K562 (cell line): Measurements from ENCODE around the gene KDM2A. TPM values are rescaled to one million over a fixed set of nuclear protein-coding genes. Genes with fewer than 3 reads are reported as not detected.

Experiments
- BCL6 ChIP-seq: fragments of 250-450 bp; sonication (Bioruptor Pico); IDR thresholded peaks from 2 replicates; pipeline ENCODE4 v1.4.0; 2020
- CTCFL ChIP-seq: IDR thresholded peaks from 2 replicates; pipeline ENCODE4 v1.6.1; 2011; ENCODE audit warnings: borderline replicate concordance, low read depth, mild to moderate bottlenecking, moderate library complexity, low read length; ENCODE audit not compliant: insufficient read depth, poor library complexity, severe bottlenecking
- ELF2 ChIP-seq: fragments of 250-450 bp; sonication (Bioruptor Pico); IDR thresholded peaks from 2 replicates; pipeline ENCODE4 v1.5.0; 2021; ENCODE audit warnings: mild to moderate bottlenecking
- ESRRA ChIP-seq: fragments of 450-650 bp; IDR thresholded peaks from 2 replicates; pipeline ENCODE4 v1.6.1; 2014; ENCODE audit warnings: low read depth, mild to moderate bottlenecking, moderate library complexity, borderline replicate concordance
- FOS ChIP-seq: IDR thresholded peaks from 3 replicates; pipeline ENCODE4 v1.6.1; 2011; ENCODE audit not compliant: insufficient read length; ENCODE audit errors: extremely low read depth
- HDAC6 ChIP-seq: IDR thresholded peaks from 2 replicates; pipeline ENCODE4 v1.6.1; 2012; ENCODE audit warnings: low read depth, mild to moderate bottlenecking, control low read depth, inconsistent platforms, low read length, moderate library complexity
- HDGF ChIP-seq: fragments of 450-650 bp; IDR thresholded peaks from 2 replicates; pipeline ENCODE4 v1.6.1; 2016
- HNRNPLL ChIP-seq: fragments of 200-400 bp; formaldehyde crosslinking; IDR thresholded peaks from 2 replicates; pipeline ENCODE4 v1.6.1; 2017; ENCODE audit warnings: low read length, low read depth, mild to moderate bottlenecking; ENCODE audit not compliant: poor library complexity, severe bottlenecking
- KAT2B ChIP-seq: IDR thresholded peaks from one replicate; pipeline ENCODE4 v1.6.1; 2012; ENCODE audit warnings: low read depth, mild to moderate bottlenecking, control low read depth, inconsistent platforms, low read length, moderate library complexity
- KLF13 ChIP-seq: fragments of 450-650 bp; IDR thresholded peaks from 2 replicates; pipeline ENCODE4 v1.6.1; 2016; ENCODE audit warnings: missing genetic modification characterization, low read depth, mild to moderate bottlenecking, missing compliant biosample characterization, moderate library complexity, borderline replicate concordance
- NR2F6 ChIP-seq: fragments of 450-650 bp; formaldehyde crosslinking; IDR thresholded peaks from 2 replicates; pipeline ENCODE4 v1.4.0; 2020; ENCODE audit warnings: mild to moderate bottlenecking
- PHF20 ChIP-seq: fragments of 450-650 bp; IDR thresholded peaks from 2 replicates; pipeline ENCODE4 v1.6.1; 2018; ENCODE audit not compliant: partially characterized antibody
- PHTF2 ChIP-seq: fragments of 250-450 bp; sonication (Bioruptor Pico); IDR thresholded peaks from 2 replicates; pipeline ENCODE4 v1.5.0; 2021; ENCODE audit warnings: mild to moderate bottlenecking
- PRPF4 ChIP-seq: fragments of 200-400 bp; formaldehyde crosslinking; IDR thresholded peaks from one replicate; pipeline ENCODE4 v1.6.1; 2017; ENCODE audit warnings: low read length, low read depth, mild to moderate bottlenecking; ENCODE audit not compliant: insufficient read depth, poor library complexity, severe bottlenecking
- RBM22 ChIP-seq: fragments of 200-400 bp; formaldehyde crosslinking; IDR thresholded peaks from 2 replicates; pipeline ENCODE4 v1.6.1; 2018; ENCODE audit warnings: low read length, low read depth; ENCODE audit not compliant: poor library complexity, severe bottlenecking
- TCF15 ChIP-seq: fragments of 250-450 bp; sonication (Bioruptor Pico); IDR thresholded peaks from 2 replicates; pipeline ENCODE4 v1.8.0; 2022; ENCODE audit warnings: moderate library complexity, mild to moderate bottlenecking, inconsistent platforms
- ZKSCAN3 ChIP-seq: fragments of 250-450 bp; sonication (Bioruptor Pico); IDR thresholded peaks from 2 replicates; pipeline ENCODE4 v1.4.0; 2020
- ZNF217 ChIP-seq: sonication (generic); formaldehyde crosslinking; IDR thresholded peaks from 2 replicates; pipeline ENCODE4 v1.8.0; 2022; ENCODE audit warnings: mild to moderate bottlenecking, missing genetic modification reagents
- ZNF3 ChIP-seq: fragments of 250-450 bp; sonication (Bioruptor Pico); IDR thresholded peaks from 2 replicates; pipeline ENCODE4 v1.5.0; 2021; ENCODE audit warnings: mild to moderate bottlenecking, moderate library complexity
- ZNF57 ChIP-seq: fragments of 450-650 bp; formaldehyde crosslinking; IDR thresholded peaks from 2 replicates; pipeline ENCODE4 v1.4.0; 2020; ENCODE audit warnings: mild to moderate bottlenecking, moderate library complexity
- polyA plus RNA-seq, 8 experiments: library from polyadenylated mRNA; depleted of rRNA in 4 of 8; stranded (reverse) in 5 of 8; unstranded in 3 of 8; fragments of >200 nt; fragmentation: Nextera tagmentation in 2 of 8; fragmentation: Illumina TruSeq in 1 of 8; extraction: Ambion mirVana in 2 of 8; extraction: Trizol in 1 of 8; gene quantifications; 2 replicates each; pipeline versions ENCODE4 v1.2.1 to v1.2.3, GENCODE V29; 2011 to 2014; ENCODE audit warnings: inconsistent platforms in 1 of 8, missing spikeins in 1 of 8
- total RNA-seq, 7 experiments: library from RNA; depleted of rRNA in 6 of 7; stranded (reverse); fragments of >200 nt in 6 of 7; fragmentation: Illumina TruSeq in 2 of 7; extraction: Trizol in 2 of 7; gene quantifications; 2 replicates each; pipeline versions ENCODE4 v1.2.1 to v1.2.3, GENCODE V29; 2011 to 2021; ENCODE audit warnings: low replicate concordance in 1 of 7
- TF ChIP-seq, protein P1 (sequence below): fragments of 150-350 bp; conservative IDR thresholded peaks from 2 replicates; pipeline ENCODE4 v1.6.1; 2014; ENCODE audit warnings: low read length
- TF ChIP-seq, protein P2 (sequence below): sonication (generic); formaldehyde crosslinking; IDR thresholded peaks from 2 replicates; pipeline ENCODE4 v1.8.0; 2022; ENCODE audit warnings: mild to moderate bottlenecking, missing genetic modification reagents, borderline replicate concordance

The KDM2A gene
- total and polyA plus RNA-seq, 9 of the 15 experiments (the other 6 are each of a cell fraction or from before 2014, with no cell fraction given), result 5.0 to 39.3 (median 21.3) TPM

DNA sequence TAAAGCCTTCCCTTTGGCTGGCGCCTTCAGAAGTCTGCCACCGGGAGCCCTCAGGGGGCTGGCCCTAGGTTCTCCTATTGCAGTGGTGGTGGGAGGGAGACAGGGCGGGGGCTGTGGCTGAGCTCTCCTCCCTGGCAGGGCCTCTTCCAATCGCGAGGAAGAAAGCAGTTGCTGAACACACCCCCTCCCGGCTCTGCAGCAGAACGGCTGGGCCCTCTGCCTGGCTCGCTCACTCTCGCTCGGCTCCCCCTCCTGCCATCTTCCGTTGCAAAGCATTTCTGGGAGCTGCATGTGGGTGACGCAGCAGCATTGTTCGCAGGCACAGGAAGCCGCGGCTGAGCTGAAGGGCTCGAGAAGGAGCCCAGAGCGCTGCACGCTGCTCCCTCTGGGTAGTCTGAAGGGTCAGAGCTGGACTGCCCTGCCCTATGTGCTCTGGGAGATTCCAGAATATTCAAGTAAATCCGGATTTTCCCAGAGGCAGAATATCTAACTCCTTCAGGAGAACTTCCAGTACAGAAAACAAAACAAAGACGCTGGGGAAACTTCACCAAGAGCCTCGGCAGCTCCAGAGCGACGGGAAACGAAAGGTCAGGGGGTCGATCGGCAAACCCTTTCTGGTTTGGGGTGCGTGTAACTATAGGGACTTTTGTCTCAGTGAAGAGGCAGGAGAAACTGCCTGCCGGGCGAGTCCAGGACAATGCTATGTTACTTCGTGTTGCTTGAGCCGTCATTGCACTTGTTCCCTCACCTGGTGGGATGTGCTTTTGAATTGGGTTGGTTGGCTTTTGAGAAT, 120.9 kb downstream of the KDM2A start (continued):
- no peak for TF ChIP-seq FOS
- TF ChIP-seq RBM22, result peak; percentile 44
- TF ChIP-seq PRPF4, result no peak
- no peak for TF ChIP-seq ELF2 (CRISPR knock-in tag)
- TF ChIP-seq CTCFL, result no peak
- TF ChIP-seq BCL6 (CRISPR knock-in tag), result no peak
- peak; percentile 43; the same call in 1 of the 2 replicates for TF ChIP-seq ESRRA
- no peak for TF ChIP-seq ZNF57 (CRISPR knock-in tag)
- TF ChIP-seq, protein P1, sequence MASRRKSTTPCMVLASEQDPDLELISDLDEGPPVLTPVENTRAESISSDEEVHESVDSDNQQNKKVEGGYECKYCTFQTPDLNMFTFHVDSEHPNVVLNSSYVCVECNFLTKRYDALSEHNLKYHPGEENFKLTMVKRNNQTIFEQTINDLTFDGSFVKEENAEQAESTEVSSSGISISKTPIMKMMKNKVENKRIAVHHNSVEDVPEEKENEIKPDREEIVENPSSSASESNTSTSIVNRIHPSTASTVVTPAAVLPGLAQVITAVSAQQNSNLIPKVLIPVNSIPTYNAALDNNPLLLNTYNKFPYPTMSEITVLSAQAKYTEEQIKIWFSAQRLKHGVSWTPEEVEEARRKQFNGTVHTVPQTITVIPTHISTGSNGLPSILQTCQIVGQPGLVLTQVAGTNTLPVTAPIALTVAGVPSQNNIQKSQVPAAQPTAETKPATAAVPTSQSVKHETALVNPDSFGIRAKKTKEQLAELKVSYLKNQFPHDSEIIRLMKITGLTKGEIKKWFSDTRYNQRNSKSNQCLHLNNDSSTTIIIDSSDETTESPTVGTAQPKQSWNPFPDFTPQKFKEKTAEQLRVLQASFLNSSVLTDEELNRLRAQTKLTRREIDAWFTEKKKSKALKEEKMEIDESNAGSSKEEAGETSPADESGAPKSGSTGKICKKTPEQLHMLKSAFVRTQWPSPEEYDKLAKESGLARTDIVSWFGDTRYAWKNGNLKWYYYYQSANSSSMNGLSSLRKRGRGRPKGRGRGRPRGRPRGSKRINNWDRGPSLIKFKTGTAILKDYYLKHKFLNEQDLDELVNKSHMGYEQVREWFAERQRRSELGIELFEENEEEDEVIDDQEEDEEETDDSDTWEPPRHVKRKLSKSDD, result no peak
- TF ChIP-seq, protein P2, sequence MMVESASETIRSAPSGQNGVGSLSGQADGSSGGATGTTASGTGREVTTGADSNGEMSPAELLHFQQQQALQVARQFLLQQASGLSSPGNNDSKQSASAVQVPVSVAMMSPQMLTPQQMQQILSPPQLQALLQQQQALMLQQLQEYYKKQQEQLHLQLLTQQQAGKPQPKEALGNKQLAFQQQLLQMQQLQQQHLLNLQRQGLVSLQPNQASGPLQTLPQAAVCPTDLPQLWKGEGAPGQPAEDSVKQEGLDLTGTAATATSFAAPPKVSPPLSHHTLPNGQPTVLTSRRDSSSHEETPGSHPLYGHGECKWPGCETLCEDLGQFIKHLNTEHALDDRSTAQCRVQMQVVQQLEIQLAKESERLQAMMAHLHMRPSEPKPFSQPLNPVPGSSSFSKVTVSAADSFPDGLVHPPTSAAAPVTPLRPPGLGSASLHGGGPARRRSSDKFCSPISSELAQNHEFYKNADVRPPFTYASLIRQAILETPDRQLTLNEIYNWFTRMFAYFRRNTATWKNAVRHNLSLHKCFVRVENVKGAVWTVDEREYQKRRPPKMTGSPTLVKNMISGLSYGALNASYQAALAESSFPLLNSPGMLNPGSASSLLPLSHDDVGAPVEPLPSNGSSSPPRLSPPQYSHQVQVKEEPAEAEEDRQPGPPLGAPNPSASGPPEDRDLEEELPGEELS, result no peak
- TF ChIP-seq ZNF217 (CRISPR knock-in tag), result no peak
- TF ChIP-seq HNRNPLL, result no peak
- no peak for TF ChIP-seq ZNF3 (CRISPR knock-in tag)
- TF ChIP-seq HDAC6, result no peak
- TF ChIP-seq ZKSCAN3 (CRISPR knock-in tag), result no peak
- TF ChIP-seq TCF15 (CRISPR knock-in tag), result no peak
- no peak for TF ChIP-seq PHTF2 (CRISPR knock-in tag)
- TF ChIP-seq NR2F6 (CRISPR knock-in tag), result no peak
- no peak for TF ChIP-seq HDGF
- TF ChIP-seq PHF20, result no peak
- TF ChIP-seq KLF13 (tag), result no peak
- no peak for TF ChIP-seq KAT2B
